ENCODE data around the gene PCDH7. TPM values are rescaled to one million over a fixed set of nuclear protein-coding genes. Genes with fewer than 3 reads are reported as not detected.

PCDH7 gene
- total RNA-seq, 1 experiment from 2014 or later = not detected

- Histone ChIP-seq H3K9me3 (ENCODE audit: low read length) (peaks cover 14% of the 10 kb centered on the region), H3K79me2 (ENCODE audit: low read length) (no peaks in the 10 kb centered on the region), H4K20me1 (ENCODE audit: insufficient read depth, low read depth, low read length) (no peaks in the 10 kb centered on the region), H3K4me2 (ENCODE audit: low read depth, low read length, poor library complexity, severe bottlenecking) (no peak overlapping the region), H3K9me2 (replicated peaks; ENCODE audit: insufficient read depth, low read length) (no peaks in the 10 kb centered on the region), H3K4me3 (ENCODE audit: low read length) (no peak overlapping the region), H2AFZ (ENCODE audit: low read length) (no peak overlapping the region), H3K9ac (ENCODE audit: low read length) (no peak overlapping the region), H3K27me3 (ENCODE audit: low read length) (no peaks in the 10 kb centered on the region), H3K36me3 (ENCODE audit: insufficient read depth, low read length) (no peaks in the 10 kb centered on the region), H3K27ac (ENCODE audit: low read length) (no peak overlapping the region), H3K4me1 (ENCODE audit: low read length) (no peaks in the 10 kb centered on the region)
- no peak for DNase-seq
These were observed 56.8 kb downstream of the PCDH7 start for GRCh38 chr4:30776921-30777415.
